Activated B cell treated with CpG ODN at 0.5 μM for 24 hours (primary cell): ENCODE results near the gene R3HCC1L. TPM values are rescaled to one million over a fixed set of nuclear protein-coding genes. Genes with fewer than 3 reads are reported as not detected.

Experiments used
- ATAC-seq: fragments of 200-7000 bp; cut with Tn5 transposase; one replicate; pipeline ENCODE4 v1.10.0; 2021; ENCODE audit warnings: low read depth, mild to moderate bottlenecking, moderate library complexity
- CTCF ChIA-PET: fragments of 350-600 bp; sonication (Branson Sonifier 250); formaldehyde crosslinking; loops from one replicate; lab custom pipeline; 2021; ENCODE audit warnings: antibody characterized with exemption; lab: Charles Lee
- POLR2A ChIA-PET: fragments of 350-600 bp; sonication (Branson Sonifier 250); formaldehyde crosslinking; loops from one replicate; lab custom pipeline; 2021; ENCODE audit warnings: antibody characterized with exemption; lab: Charles Lee
- DNase-seq: peaks from one replicate; pipeline ENCODE4 v3.0.0; 2022
- H3K27ac Mint-ChIP-seq: one replicate; pipeline ENCODE4 v1.8.0; 2020; ENCODE audit warnings: mixed read lengths
- H3K27me3 Mint-ChIP-seq: one replicate; pipeline ENCODE4 v1.8.0; 2021; ENCODE audit warnings: mixed read lengths
- H3K36me3 Mint-ChIP-seq: one replicate; pipeline ENCODE4 v1.8.0; 2021; ENCODE audit warnings: low read depth, mixed read lengths
- H3K4me1 Mint-ChIP-seq: one replicate; pipeline ENCODE4 v1.8.0; 2021; ENCODE audit warnings: mixed read lengths
- H3K4me3 Mint-ChIP-seq: one replicate; pipeline ENCODE4 v1.8.0; 2020; ENCODE audit warnings: mild to moderate bottlenecking, mixed read lengths
- H3K9me3 Mint-ChIP-seq: one replicate; pipeline ENCODE4 v1.8.0; 2020; ENCODE audit warnings: mixed read lengths
- CTCF ChIP-seq: fragments of 200-600 bp; IDR thresholded peaks from one replicate; pipeline ENCODE4 v1.8.0; 2022; ENCODE audit warnings: antibody characterized with exemption, mild to moderate bottlenecking
- intact Hi-C: fragments of 100-400 bp; cut with micrococcal nuclease; formaldehyde crosslinking; loops from one replicate; pipeline ENCODE4 v1.15.1; 2024
- total RNA-seq: library from RNA; stranded (reverse); gene quantifications from 2 replicates; pipeline ENCODE4 v1.2.3, GENCODE V29; 2022

Gene R3HCC1L
- total RNA-seq, 1 donor from 2014 or later, result 24.4 TPM

GRCh38 chr10:98244141-98244540 is 109.7 kb downstream of the R3HCC1L start:
- ChIA-PET CTCF (no interaction called here), POLR2A (no interaction called here)
- DNase-seq (no peak), ATAC-seq (no peak)
- H3K4me1 Mint-ChIP-seq, result no peaks in the 10 kb centered on the region
- intact Hi-C loops, result no loop called here
- H3K36me3 Mint-ChIP-seq, result peaks cover 83% of the 10 kb centered on the region
- no peak overlapping the region for H3K4me3 Mint-ChIP-seq
- no peaks in the 10 kb centered on the region for H3K9me3 Mint-ChIP-seq
- no peaks in the 10 kb centered on the region for H3K27me3 Mint-ChIP-seq
- no peak overlapping the region for H3K27ac Mint-ChIP-seq
- TF ChIP-seq CTCF, result no peak

- ChIA-PET CTCF (no interaction called here), POLR2A (no interaction called here)
- no peaks in the 10 kb centered on the region for H3K4me1 Mint-ChIP-seq
- DNase-seq, result no peak
- H3K4me3 Mint-ChIP-seq, result no peak overlapping the region
- H3K27me3 Mint-ChIP-seq, result no peaks in the 10 kb centered on the region
- TF ChIP-seq CTCF, result no peak
- intact Hi-C loops, result no loop called here
- H3K27ac Mint-ChIP-seq, result no peak overlapping the region
- H3K9me3 Mint-ChIP-seq, result no peaks in the 10 kb centered on the region
- ATAC-seq, result no peak
- H3K36me3 Mint-ChIP-seq, result peaks cover 83% of the 10 kb centered on the region
Observed at GRCh38 chr10:98244586-98244985, 110.1 kb downstream of the R3HCC1L start.

GRCh38 chr10:98246911-98247805 is 112.7 kb downstream of the R3HCC1L start:
- no peak for DNase-seq
- POLR2A ChIA-PET, result no interaction called here
- Mint-ChIP-seq H3K9me3 (no peaks in the 10 kb centered on the region), H3K4me3 (no peak overlapping the region), H3K27ac (no peak overlapping the region), H3K27me3 (no peaks in the 10 kb centered on the region), H3K4me1 (no peaks in the 10 kb centered on the region), H3K36me3 (peaks cover 81% of the 10 kb centered on the region)
- intact Hi-C loops, result no loop called here
- TF ChIP-seq CTCF, result no peak
- no peak for ATAC-seq
- CTCF ChIA-PET, result no interaction called here

- Mint-ChIP-seq H3K4me1 (no peaks in the 10 kb centered on the region), H3K36me3 (peaks cover 74% of the 10 kb centered on the region), H3K27ac (no peak overlapping the region), H3K4me3 (no peak overlapping the region), H3K27me3 (no peaks in the 10 kb centered on the region), H3K9me3 (no peaks in the 10 kb centered on the region)
- no peak for TF ChIP-seq CTCF
- CTCF ChIA-PET, result no interaction called here
- intact Hi-C loops, result no loop called here
- ATAC-seq (no peak), DNase-seq (no peak)
- POLR2A ChIA-PET, result no interaction called here
Observed at GRCh38 chr10:98248018-98248417, 113.6 kb downstream of the R3HCC1L start.

- H3K4me1 Mint-ChIP-seq, result no peaks in the 10 kb centered on the region
- DNase-seq (no peak), ATAC-seq (no peak)
- TF ChIP-seq CTCF, result no peak
- no peaks in the 10 kb centered on the region for H3K9me3 Mint-ChIP-seq
- intact Hi-C loops, result no loop called here
- no peak overlapping the region for H3K27ac Mint-ChIP-seq
- CTCF ChIA-PET, result no interaction called here
- no peak overlapping the region for H3K4me3 Mint-ChIP-seq
- H3K36me3 Mint-ChIP-seq, result peaks cover 68% of the 10 kb centered on the region
- POLR2A ChIA-PET, result no interaction called here
- no peaks in the 10 kb centered on the region for H3K27me3 Mint-ChIP-seq
Observed at GRCh38 chr10:98249134-98249533, 114.7 kb downstream of the R3HCC1L start.
